Endothelial cell of coronary artery (primary cell): ENCODE data around the gene SLC15A3. TPM values are rescaled to one million over a fixed set of nuclear protein-coding genes. Genes with fewer than 3 reads are reported as not detected.

Source experiments
- total RNA-seq: library from RNA; depleted of rRNA; stranded (reverse); fragments of >200 nt; gene quantifications from 2 replicates; pipeline ENCODE4 v1.2.3, GENCODE V29; 2014

The SLC15A3 gene
- total RNA-seq, result 2.6 and 8.7 TPM in 2 replicates

DNA sequence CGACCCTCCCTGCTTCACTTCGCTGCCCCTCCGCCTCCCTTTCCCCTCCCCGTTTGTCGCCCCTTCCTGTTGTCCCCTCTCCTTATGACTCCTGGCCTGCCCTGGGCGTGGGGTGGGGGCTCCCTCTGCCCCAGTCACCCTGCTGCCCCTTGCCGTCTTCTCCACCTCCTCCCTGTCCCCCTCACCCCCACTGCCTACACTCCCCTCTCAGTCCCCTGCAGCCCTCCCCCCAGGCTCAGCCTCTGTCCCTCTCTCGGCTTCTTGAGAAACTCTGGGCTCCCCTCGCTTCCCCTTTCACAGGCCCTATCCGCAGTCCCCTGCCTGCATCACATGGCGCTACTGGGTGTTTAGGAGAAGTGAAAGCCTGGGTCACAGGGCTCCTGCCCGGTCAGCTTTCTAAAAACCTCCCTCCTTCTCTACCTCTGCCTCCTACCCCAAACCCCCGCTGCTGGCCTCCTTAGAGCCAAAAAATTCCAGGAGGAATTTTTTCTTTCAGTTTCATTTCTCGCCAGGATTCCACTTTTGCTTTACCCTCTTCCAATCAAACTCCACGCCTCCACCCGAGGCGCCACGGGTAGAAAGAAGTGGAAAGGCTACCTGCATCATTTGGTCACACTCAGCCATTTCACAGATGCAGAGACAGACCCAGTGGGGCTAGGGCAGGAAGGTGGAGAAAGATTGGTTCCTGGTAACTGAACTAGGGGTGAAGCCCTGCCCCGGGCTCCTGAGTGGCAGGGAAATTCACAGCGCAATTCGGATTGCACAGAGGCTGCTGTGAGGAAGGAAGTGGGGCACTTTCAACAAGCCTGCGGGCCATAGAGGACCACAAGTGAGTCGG is at the start of gene SLC15A3:
Gene SLC15A3 (minus strand): TSS at position 273 of the 838 bp plus-strand sequence. CDS start 625 bp downstream, outside the sequence.

DNA sequence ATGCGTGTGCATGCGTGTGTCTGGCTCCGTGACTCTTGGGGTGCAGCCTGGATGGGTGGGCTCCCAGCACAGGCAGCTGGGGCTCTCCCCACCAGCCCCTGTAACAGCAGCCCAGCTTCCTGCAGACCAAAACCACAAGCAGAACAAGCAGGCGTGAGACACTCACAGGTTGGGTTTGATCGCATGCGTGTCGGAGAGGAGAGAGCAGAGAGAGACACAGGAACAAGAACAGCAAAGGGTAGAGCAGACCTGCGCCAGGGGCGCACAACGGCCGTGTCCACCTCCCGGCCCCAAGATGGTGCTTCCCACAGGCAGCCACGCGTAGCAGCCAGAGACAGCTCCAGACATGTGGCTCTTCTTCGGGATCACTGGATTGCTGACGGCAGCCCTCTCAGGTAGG is 19.5 kb upstream of the SLC15A3 start, which contains the start of gene CD6:
Gene CD6 (plus strand): TSS at position 161 of the 400 bp plus-strand sequence. CDS start 186 bp downstream, at position 347.

DNA sequence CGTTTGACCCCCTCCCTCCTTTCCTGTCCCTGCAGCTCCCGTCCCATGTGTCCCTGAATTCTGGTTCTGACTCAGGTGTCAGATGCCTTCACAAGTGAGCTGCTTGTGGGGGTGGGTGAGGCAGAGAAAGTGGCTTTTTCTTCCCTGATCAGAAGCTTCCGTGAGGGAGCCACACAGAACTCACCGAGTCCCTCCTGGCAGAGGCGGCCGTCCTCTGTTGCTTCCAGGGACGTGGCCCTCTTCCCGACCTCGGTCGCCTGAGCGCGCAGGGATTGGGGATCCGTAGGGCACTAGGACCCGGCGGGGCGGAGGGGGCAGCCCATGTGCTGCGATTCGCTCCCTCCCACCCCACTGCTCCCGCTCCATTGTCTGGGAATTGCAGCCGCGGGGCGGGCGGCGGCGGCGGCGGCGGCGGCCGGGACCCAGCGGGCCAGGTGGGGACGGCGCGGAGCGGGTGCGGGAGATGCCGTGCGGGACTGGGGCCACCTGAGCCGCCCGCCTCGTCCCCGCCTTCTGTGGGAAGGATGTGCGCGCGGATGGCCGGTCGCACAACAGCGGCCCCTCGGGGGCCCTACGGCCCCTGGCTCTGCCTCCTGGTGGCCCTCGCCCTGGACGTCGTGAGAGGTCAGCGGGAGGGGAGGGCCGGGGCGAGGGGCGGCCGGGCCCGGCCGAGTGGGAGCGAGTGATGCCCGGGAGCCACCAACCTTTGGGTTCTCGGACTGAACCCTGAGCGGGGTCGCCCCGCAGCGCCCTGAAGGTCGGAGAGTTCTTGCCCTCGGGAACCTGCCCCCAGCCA is 27.7 kb downstream of the SLC15A3 start, which contains the start of gene TMEM132A:
Gene TMEM132A (plus strand): TSS at position 351 of the 796 bp plus-strand sequence. CDS start 174 bp downstream, at position 525.

DNA sequence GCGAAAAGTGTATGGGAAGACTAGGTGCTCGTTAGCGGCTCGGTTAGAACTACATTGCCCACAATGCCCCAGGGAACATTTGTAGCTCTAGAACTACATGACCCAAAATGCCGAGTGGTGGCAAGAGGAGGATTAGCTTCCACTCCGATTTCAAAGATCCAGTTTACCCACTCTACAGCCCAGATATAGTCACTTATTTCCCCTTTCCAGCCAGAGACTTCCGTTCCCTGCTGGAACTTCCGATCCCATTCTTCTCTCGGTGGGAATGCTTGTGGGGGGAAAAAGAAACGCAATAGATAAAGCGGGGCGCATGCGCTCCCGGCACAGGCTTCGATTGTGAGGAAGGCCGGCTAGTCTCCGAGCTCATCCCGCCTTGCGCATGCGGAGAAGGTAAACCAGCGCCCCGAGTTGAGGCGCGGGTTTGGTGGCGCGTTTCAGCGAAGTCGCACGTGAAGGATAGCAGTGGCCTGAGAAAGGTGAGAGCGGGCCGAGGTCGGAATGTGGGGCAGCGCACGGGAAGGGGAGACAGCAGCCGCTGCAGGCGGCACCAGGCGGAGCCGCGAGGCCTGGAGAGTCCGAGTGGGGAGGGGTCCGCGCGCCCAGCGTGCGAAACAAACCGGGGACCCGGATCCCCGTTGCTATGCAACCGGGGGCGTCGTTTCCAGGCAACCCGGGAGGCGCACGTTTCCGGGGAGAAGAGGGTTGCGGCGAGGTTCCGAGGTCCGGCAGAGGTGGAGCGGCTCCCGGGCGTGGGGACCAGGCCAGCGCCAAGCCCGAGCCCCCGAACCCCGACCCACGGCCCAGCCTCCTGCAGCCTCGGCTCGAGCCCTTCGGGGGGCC is 38.0 kb downstream of the SLC15A3 start, which contains the start of gene TMEM109:
Gene TMEM109 (plus strand): TSS at position 366 of the 840 bp plus-strand sequence. CDS start 5,536 bp downstream, outside the sequence.

DNA sequence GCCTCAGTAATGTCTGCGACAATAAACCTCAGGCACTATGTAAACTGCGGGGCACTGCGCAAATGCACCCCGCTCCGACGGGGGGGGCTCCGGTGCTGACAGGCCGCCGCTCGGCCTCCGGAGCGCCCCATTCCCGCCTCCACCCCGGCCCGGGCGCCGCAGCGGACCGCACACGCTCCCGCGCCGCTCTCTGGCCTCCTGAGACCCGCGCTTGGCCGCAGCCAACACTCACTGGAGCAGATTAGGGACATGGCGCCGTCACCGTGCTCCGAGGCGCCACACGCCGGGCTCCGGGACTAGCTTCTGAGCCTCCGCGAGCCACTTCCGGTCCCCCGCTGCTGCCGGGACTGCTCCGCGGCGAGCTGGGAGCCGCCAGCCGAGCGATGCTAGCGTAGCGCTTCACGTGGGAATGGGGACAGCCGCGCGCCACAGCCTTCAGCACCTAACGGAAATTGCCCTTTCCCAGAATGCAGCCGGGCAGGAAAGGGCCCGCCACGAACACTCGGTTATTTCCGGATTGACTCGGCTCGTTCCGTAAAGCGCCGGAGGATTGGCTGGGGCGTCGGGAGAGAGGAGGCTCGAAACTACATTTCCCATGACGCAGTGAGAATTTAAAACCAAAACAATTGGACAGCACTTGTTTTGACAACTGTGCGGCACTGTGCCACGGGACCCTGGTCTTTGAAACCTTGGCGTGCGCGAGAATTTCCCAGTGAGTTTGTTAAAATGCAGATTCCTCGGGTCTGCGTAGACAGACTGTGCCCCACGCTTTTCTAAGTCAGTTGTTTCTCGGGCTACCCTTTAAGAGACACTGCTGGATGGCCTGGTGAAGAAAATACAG is 45.6 kb downstream of the SLC15A3 start, which contains the start of gene PRPF19:
Gene PRPF19 (minus strand): TSS at position 454 of the 841 bp plus-strand sequence. CDS start 203 bp downstream, at position 251.

Other genes starting within 250 kb of the SLC15A3 start
- not detected in 2 replicates for gene MS4A18, start 227.5 kb downstream of the SLC15A3 start, total RNA-seq
- not detected in 2 replicates for gene MS4A15, start 195.3 kb downstream of the SLC15A3 start, total RNA-seq
- not detected in 2 replicates for gene MS4A10, start 166.8 kb downstream of the SLC15A3 start, total RNA-seq
- gene CCDC86, start 110.1 kb downstream of the SLC15A3 start, total RNA-seq, result 13.9 and 16.2 TPM in 2 replicates
- under 0.01 TPM in 1 of 2 replicates, not detected in the other for gene PTGDR2, start 96.2 kb downstream of the SLC15A3 start, total RNA-seq
- not detected in 2 replicates for gene ZP1, start 84.6 kb downstream of the SLC15A3 start, total RNA-seq
- gene PRPF19, start 45.6 kb downstream of the SLC15A3 start, total RNA-seq, result 50.1 and 72.1 TPM in 2 replicates
- 60.6 and 62.5 TPM in 2 replicates for gene TMEM109, start 38.0 kb downstream of the SLC15A3 start, total RNA-seq
- 74.9 and 87.1 TPM in 2 replicates for gene TMEM132A, start 27.7 kb downstream of the SLC15A3 start, total RNA-seq
- not detected in 2 replicates for gene CD6, start 19.5 kb upstream of the SLC15A3 start, total RNA-seq
- not detected in 2 replicates for gene CD5, start 150.3 kb upstream of the SLC15A3 start, total RNA-seq
- gene VPS37C, start 209.2 kb upstream of the SLC15A3 start, total RNA-seq, result 8.0 and 8.3 TPM in 2 replicates